Mesendoderm (in vitro differentiated cells): ENCODE measurements around the gene HOXB7.

Experiments
- DNase-seq: peaks from one replicate; pipeline ENCODE4 v3.0.0; 2013
- H2AK5ac ChIP-seq: 2 replicates; pipeline ENCODE4 v1.6.1; 2013; ENCODE audit warnings: low read length, inconsistent platforms
- H2BK120ac ChIP-seq: 2 replicates; pipeline ENCODE4 v1.6.1; 2013; ENCODE audit warnings: low read depth, mild to moderate bottlenecking, low read length, moderate library complexity, mixed read lengths
- H2BK15ac ChIP-seq: replicated peaks from 2 replicates; pipeline ENCODE4 v1.6.1; 2013; ENCODE audit warnings: low read depth, mild to moderate bottlenecking, moderate library complexity
- H2BK5ac ChIP-seq: 2 replicates; pipeline ENCODE4 v1.6.1; 2013; ENCODE audit warnings: low read length, inconsistent platforms
- H3K18ac ChIP-seq: 2 replicates; pipeline ENCODE4 v1.6.1; 2013; ENCODE audit warnings: mild to moderate bottlenecking, low read length, mixed read lengths
- H3K23ac ChIP-seq: one replicate; pipeline ENCODE4 v1.6.1; 2013; ENCODE audit warnings: low read length
- H3K27ac ChIP-seq: 2 replicates; pipeline ENCODE4 v1.5.1; 2013; ENCODE audit warnings: low read depth, mild to moderate bottlenecking, inconsistent platforms, low read length, moderate library complexity
- H3K27me3 ChIP-seq: 2 replicates; pipeline ENCODE4 v1.6.1; 2013; ENCODE audit warnings: low read length, control low read depth, mild to moderate bottlenecking, inconsistent platforms; ENCODE audit not compliant: insufficient read depth, poor library complexity
- H3K36me3 ChIP-seq: 2 replicates; pipeline ENCODE4 v1.6.1; 2013; ENCODE audit warnings: low read length, inconsistent platforms; ENCODE audit not compliant: control insufficient read depth, insufficient read depth
- H3K4ac ChIP-seq: one replicate; pipeline ENCODE4 v1.6.1; 2013; ENCODE audit warnings: low read depth, mild to moderate bottlenecking, low read length, moderate library complexity
- H3K4me1 ChIP-seq: 2 replicates; pipeline ENCODE4 v1.6.1; 2013; ENCODE audit warnings: low read depth, low read length, inconsistent platforms; ENCODE audit not compliant: control insufficient read depth
- H3K4me2 ChIP-seq: 2 replicates; pipeline ENCODE4 v1.6.1; 2013; ENCODE audit warnings: low read length
- H3K4me3 ChIP-seq: 2 replicates; pipeline ENCODE4 v1.5.1; 2013; ENCODE audit warnings: mild to moderate bottlenecking, low read length
- H3K56ac ChIP-seq: one replicate; pipeline ENCODE4 v1.6.1; 2013; ENCODE audit warnings: low read length
- H3K79me1 ChIP-seq: 2 replicates; pipeline ENCODE4 v1.6.1; 2013; ENCODE audit warnings: low read length, inconsistent platforms
- H3K79me2 ChIP-seq: 2 replicates; pipeline ENCODE4 v1.6.1; 2013; ENCODE audit warnings: mild to moderate bottlenecking, low read length; ENCODE audit not compliant: control insufficient read depth, insufficient read depth
- H3K9ac ChIP-seq: 2 replicates; pipeline ENCODE4 v1.6.1; 2013; ENCODE audit warnings: low read length, inconsistent platforms
- H4K5ac ChIP-seq: one replicate; pipeline ENCODE4 v1.6.1; 2013; ENCODE audit warnings: low read length
- H4K8ac ChIP-seq: one replicate; pipeline ENCODE4 v1.6.1; 2013; ENCODE audit warnings: low read depth, mild to moderate bottlenecking, control low read depth, low read length, moderate library complexity
- WGBS: extraction: QIAGEN DNeasy Blood & Tissue Kit; methylation state at CpG from one replicate; pipeline ENCODE4 v1.1.7; 2013; ENCODE audit warnings: low lambda C conversion rate, missing lambda C conversion rate; ENCODE audit not compliant: insufficient coverage; ENCODE audit errors: extremely low coverage; 5-methylcytosine and 5-hydroxymethylcytosine counted together

The HOXB7 gene

GRCh38 chr17:48577330-48577945, 33.4 kb downstream of the HOXB7 start:
- H3K4me3 ChIP-seq = no peak overlapping the region
- no peak overlapping the region for H3K18ac ChIP-seq
- H4K5ac ChIP-seq = no peak overlapping the region
- no peaks in the 10 kb centered on the region for H3K79me2 ChIP-seq
- DNase-seq = no peak
- no peak overlapping the region for H4K8ac ChIP-seq
- no peaks in the 10 kb centered on the region for H3K79me1 ChIP-seq
- H3K36me3 ChIP-seq = no peaks in the 10 kb centered on the region
- no peak overlapping the region for H3K4ac ChIP-seq
- H3K4me2 ChIP-seq = no peak overlapping the region
- H2BK5ac ChIP-seq = no peak overlapping the region
- no peak overlapping the region for H2AK5ac ChIP-seq
- no CpG with 5 or more reads among the region's 19 CpGs for WGBS
- H3K4me1 ChIP-seq = peaks cover 1% of the 10 kb centered on the region
- H3K9ac ChIP-seq = no peak overlapping the region
- H3K27ac ChIP-seq = no peak overlapping the region
- H3K23ac ChIP-seq = no peak overlapping the region
- H3K27me3 ChIP-seq = peaks cover 90% of the 10 kb centered on the region
- no peak overlapping the region for H2BK120ac ChIP-seq
- no peak overlapping the region for H3K56ac ChIP-seq
- no peak overlapping the region for H2BK15ac ChIP-seq

GRCh38 chr17:48576479-48577309, 34.1 kb downstream of the HOXB7 start:
- H3K9ac ChIP-seq = no peak overlapping the region
- no peak overlapping the region for H3K4me3 ChIP-seq
- no peaks in the 10 kb centered on the region for H3K79me2 ChIP-seq
- H3K4me1 ChIP-seq = peaks cover 1% of the 10 kb centered on the region
- no peak overlapping the region for H2BK5ac ChIP-seq
- no peak overlapping the region for H3K18ac ChIP-seq
- no peak for DNase-seq
- no peak overlapping the region for H3K27ac ChIP-seq
- H4K8ac ChIP-seq = no peak overlapping the region
- WGBS = no CpG with 5 or more reads among the region's 43 CpGs
- no peak overlapping the region for H3K56ac ChIP-seq
- no peak overlapping the region for H4K5ac ChIP-seq
- no peak overlapping the region for H2BK120ac ChIP-seq
- H3K23ac ChIP-seq = no peak overlapping the region
- H3K79me1 ChIP-seq = no peaks in the 10 kb centered on the region
- no peak overlapping the region for H2BK15ac ChIP-seq
- no peak overlapping the region for H3K4ac ChIP-seq
- H2AK5ac ChIP-seq = no peak overlapping the region
- H3K36me3 ChIP-seq = no peaks in the 10 kb centered on the region
- peaks cover 90% of the 10 kb centered on the region for H3K27me3 ChIP-seq
- no peak overlapping the region for H3K4me2 ChIP-seq

- Histone ChIP-seq H3K36me3 (no peaks in the 10 kb centered on the region), H3K4me1 (peaks cover 1% of the 10 kb centered on the region), H3K4me2 (no peak overlapping the region), H4K5ac (no peak overlapping the region), H2BK5ac (no peak overlapping the region), H4K8ac (no peak overlapping the region), H3K79me2 (no peaks in the 10 kb centered on the region), H3K27ac (no peak overlapping the region), H3K56ac (no peak overlapping the region), H3K79me1 (no peaks in the 10 kb centered on the region), H3K18ac (no peak overlapping the region), H3K4me3 (no peak overlapping the region), H3K4ac (no peak overlapping the region), H3K9ac (no peak overlapping the region), H3K27me3 (peaks cover 90% of the 10 kb centered on the region), H3K23ac (no peak overlapping the region), H2BK15ac (no peak overlapping the region), H2BK120ac (no peak overlapping the region), H2AK5ac (no peak overlapping the region)
- WGBS = no CpG with 5 or more reads among the region's 22 CpGs
- DNase-seq = no peak
Measured at GRCh38 chr17:48575673-48576478, 34.9 kb downstream of the HOXB7 start.

- peaks cover 85% of the 10 kb centered on the region for H3K27me3 ChIP-seq
- no peak overlapping the region for H3K4me3 ChIP-seq
Measured at GRCh38 chr17:48575066-48575582, 35.7 kb downstream of the HOXB7 start.

GRCh38 chr17:48574505-48575065, 36.2 kb downstream of the HOXB7 start:
- Histone ChIP-seq H2BK15ac (no peak overlapping the region), H3K18ac (no peak overlapping the region), H3K27me3 (peaks cover 82% of the 10 kb centered on the region), H3K56ac (no peak overlapping the region), H3K4ac (no peak overlapping the region), H4K5ac (no peak overlapping the region), H3K9ac (no peak overlapping the region), H3K27ac (no peak overlapping the region), H3K4me1 (peaks cover 3% of the 10 kb centered on the region), H3K79me1 (no peaks in the 10 kb centered on the region), H2AK5ac (no peak overlapping the region), H3K4me2 (no peak overlapping the region), H2BK5ac (no peak overlapping the region), H4K8ac (no peak overlapping the region), H3K23ac (no peak overlapping the region), H3K36me3 (no peaks in the 10 kb centered on the region), H3K79me2 (no peaks in the 10 kb centered on the region), H2BK120ac (no peak overlapping the region), H3K4me3 (no peak overlapping the region)
- WGBS = no CpG with 5 or more reads among the region's 8 CpGs
- DNase-seq = no peak

More at GRCh38 chr17:48575066-48575582, 35.7 kb downstream of the HOXB7 start:
- H3K56ac ChIP-seq = no peak overlapping the region
- no peaks in the 10 kb centered on the region for H3K79me1 ChIP-seq
- H3K27ac ChIP-seq = no peak overlapping the region
- H4K8ac ChIP-seq = no peak overlapping the region
- H3K36me3 ChIP-seq = no peaks in the 10 kb centered on the region
- peaks cover 1% of the 10 kb centered on the region for H3K4me1 ChIP-seq
- no peak overlapping the region for H3K23ac ChIP-seq
- H3K4me2 ChIP-seq = no peak overlapping the region
- WGBS = no CpG with 5 or more reads among the region's 7 CpGs
- H3K9ac ChIP-seq = no peak overlapping the region
- H3K18ac ChIP-seq = no peak overlapping the region
- H2BK120ac ChIP-seq = no peak overlapping the region
- H2BK15ac ChIP-seq = no peak overlapping the region
- H3K79me2 ChIP-seq = no peaks in the 10 kb centered on the region
- no peak for DNase-seq
- H2BK5ac ChIP-seq = no peak overlapping the region
- no peak overlapping the region for H2AK5ac ChIP-seq
- H4K5ac ChIP-seq = no peak overlapping the region
- no peak overlapping the region for H3K4ac ChIP-seq
